GM13976 (cell line): ENCODE data around the gene MRPL43.
"Not testable (repeated sequence)": the region's sequence is repeated elsewhere in the genome, so short reads cannot be mapped to it uniquely, and the experiment has no call there.

Experiments used
- DNase-seq: peaks from one replicate; pipeline ENCODE4 v3.0.0; 2012; ENCODE audit warnings: low spot score
- CTCF ChIP-seq: IDR thresholded peaks from 2 replicates; pipeline ENCODE4 v1.5.1; 2012; ENCODE audit warnings: borderline replicate concordance, mild to moderate bottlenecking; ENCODE audit not compliant: insufficient read depth; ENCODE audit errors: extremely low read depth, missing control alignments, control extremely low read depth
- in situ Hi-C: fragments of 300-500 bp; cut with MboI; formaldehyde crosslinking; loops from one replicate; pipeline ENCODE4 v1.12.0; 2022; ENCODE audit warnings: low sequenced_read_pairs, mixed read lengths, inconsistent platforms; ENCODE audit not compliant: unreplicated experiment

Gene MRPL43

GRCh38 chr10:100986952-100987684 is at the start of gene MRPL43, which contains the start of gene TWNK:
TSS of gene MRPL43 (minus strand) at chr10:100987497. CDS start at chr10:100987443, 54 bp downstream.
TSS of gene TWNK (plus strand) at chr10:100987543. CDS start at chr10:100988211, 668 bp downstream.
- TF ChIP-seq CTCF, result no peak
- DNase-seq, result peak; percentile 94
- in situ Hi-C loops, result no loop called here

GRCh38 chr10:101036726-101037125 is 49.4 kb upstream of the MRPL43 start:
- TF ChIP-seq CTCF, result no peak
- in situ Hi-C loops, result loop anchor here (10.0 kb wide), 1 partner anchor 108 kb away; no protein-coding TSS in a partner anchor
- DNase-seq, result no peak

GRCh38 chr10:101035916-101036702 is 48.8 kb upstream of the MRPL43 start:
- no peak for TF ChIP-seq CTCF
- in situ Hi-C loops, result loop anchor here (10.0 kb wide), 1 partner anchor 109 kb away; no protein-coding TSS in a partner anchor
- DNase-seq, result no peak

GRCh38 chr10:101035314-101035713 is 48.0 kb upstream of the MRPL43 start:
- in situ Hi-C loops, result loop anchor here (10.0 kb wide), 1 partner anchor 109 kb away; no protein-coding TSS in a partner anchor
- DNase-seq, result no peak
- no peak for TF ChIP-seq CTCF

GRCh38 chr10:101034404-101034803 is 47.1 kb upstream of the MRPL43 start:
- in situ Hi-C loops, result loop anchor here (10.0 kb wide), 1 partner anchor 110 kb away; no protein-coding TSS in a partner anchor
- DNase-seq, result not testable (repeated sequence)

- no peak for TF ChIP-seq CTCF
- in situ Hi-C loops, result loop anchor here (10.0 kb wide), 1 partner anchor 112 kb away; no protein-coding TSS in a partner anchor
- DNase-seq, result no peak
Observed at GRCh38 chr10:101033276-101033675, 46.0 kb upstream of the MRPL43 start.
